MG63 (cell line): ENCODE results near the gene TCEANC2. TPM values are rescaled to one million over a fixed set of nuclear protein-coding genes. Genes with fewer than 3 reads are reported as not detected.
"Not testable (repeated sequence)": the region's sequence is repeated elsewhere in the genome, so short reads cannot be mapped to it uniquely, and the experiment has no call there.

Experiments
- DNase-seq: peaks from one replicate; pipeline ENCODE4 v3.0.0-alpha.2; 2020
- H3K27me3 ChIP-seq: fragments of 250-450 bp; sonication (Bioruptor Pico); 2 replicates; pipeline ENCODE4 v1.5.1; 2020; ENCODE audit warnings: mild to moderate bottlenecking, moderate library complexity
- H3K36me3 ChIP-seq: fragments of 250-450 bp; sonication (Bioruptor Pico); 2 replicates; pipeline ENCODE4 v1.5.1; 2020; ENCODE audit warnings: mild to moderate bottlenecking, moderate library complexity
- H3K4me3 ChIP-seq: fragments of 250-450 bp; sonication (Bioruptor Pico); 2 replicates; pipeline ENCODE4 v1.5.1; 2020; ENCODE audit warnings: mild to moderate bottlenecking, moderate library complexity
- H3K9me3 ChIP-seq: fragments of 250-450 bp; sonication (Bioruptor Pico); 2 replicates; pipeline ENCODE4 v1.5.1; 2020; ENCODE audit warnings: mild to moderate bottlenecking, moderate library complexity
- total RNA-seq: library from RNA; depleted of rRNA; stranded (reverse); fragments of >200 nt; shearing (Covaris generic); gene quantifications from 2 replicates; pipeline ENCODE4 v1.2.3, GENCODE V29; 2014; ENCODE audit warnings: low replicate concordance

TCEANC2 gene
- total RNA-seq, 1 experiment from 2014 or later: 3.0 TPM

DNA sequence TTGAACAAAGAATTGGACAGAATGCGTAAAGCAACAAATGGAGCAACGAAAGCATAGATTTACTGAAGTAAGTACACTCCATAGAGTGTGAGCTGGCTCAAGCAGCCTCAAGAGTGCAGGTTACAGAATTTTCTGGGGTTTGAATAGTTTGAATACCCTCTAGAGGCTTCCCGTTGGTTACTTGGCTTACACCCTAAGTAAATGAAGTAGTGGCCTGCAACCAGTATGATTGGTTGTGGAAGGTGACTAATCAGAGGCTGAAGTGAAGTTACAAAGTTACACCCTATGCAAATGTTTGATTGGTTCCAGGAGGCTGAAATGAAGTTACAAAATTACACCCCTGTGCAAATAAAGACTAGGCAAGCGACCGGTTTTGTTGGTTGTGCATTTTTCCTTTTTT lies 10.9 kb downstream of the TCEANC2 start:
- H3K36me3 ChIP-seq: no peaks in the 10 kb centered on the region
- no peak overlapping the region for H3K4me3 ChIP-seq
- H3K27me3 ChIP-seq: no peaks in the 10 kb centered on the region
- no peaks in the 10 kb centered on the region for H3K9me3 ChIP-seq
- no peak for DNase-seq

DNA sequence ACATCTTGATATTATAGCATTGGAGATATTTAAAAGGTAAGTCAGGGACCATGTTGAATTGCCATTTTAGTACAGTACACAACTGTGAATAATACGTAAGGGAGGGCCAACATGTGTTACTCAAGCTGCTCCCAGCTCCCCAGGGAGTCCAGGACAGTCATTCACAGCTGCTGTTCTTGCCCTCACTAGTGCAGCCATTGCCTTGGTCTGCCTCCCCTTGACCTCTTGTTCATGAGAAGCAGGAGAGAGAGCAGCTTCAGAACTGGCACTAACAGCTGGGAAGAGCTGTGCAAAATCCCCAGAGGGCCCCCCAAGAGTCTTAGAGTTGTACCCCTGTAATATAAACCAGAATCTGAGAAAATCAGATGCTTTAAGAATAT lies 16.4 kb downstream of the TCEANC2 start:
- H3K9me3 ChIP-seq: no peaks in the 10 kb centered on the region
- no peaks in the 10 kb centered on the region for H3K27me3 ChIP-seq
- no peak overlapping the region for H3K4me3 ChIP-seq
- peak; percentile 59 for DNase-seq
- peaks cover 9% of the 10 kb centered on the region for H3K36me3 ChIP-seq

DNA sequence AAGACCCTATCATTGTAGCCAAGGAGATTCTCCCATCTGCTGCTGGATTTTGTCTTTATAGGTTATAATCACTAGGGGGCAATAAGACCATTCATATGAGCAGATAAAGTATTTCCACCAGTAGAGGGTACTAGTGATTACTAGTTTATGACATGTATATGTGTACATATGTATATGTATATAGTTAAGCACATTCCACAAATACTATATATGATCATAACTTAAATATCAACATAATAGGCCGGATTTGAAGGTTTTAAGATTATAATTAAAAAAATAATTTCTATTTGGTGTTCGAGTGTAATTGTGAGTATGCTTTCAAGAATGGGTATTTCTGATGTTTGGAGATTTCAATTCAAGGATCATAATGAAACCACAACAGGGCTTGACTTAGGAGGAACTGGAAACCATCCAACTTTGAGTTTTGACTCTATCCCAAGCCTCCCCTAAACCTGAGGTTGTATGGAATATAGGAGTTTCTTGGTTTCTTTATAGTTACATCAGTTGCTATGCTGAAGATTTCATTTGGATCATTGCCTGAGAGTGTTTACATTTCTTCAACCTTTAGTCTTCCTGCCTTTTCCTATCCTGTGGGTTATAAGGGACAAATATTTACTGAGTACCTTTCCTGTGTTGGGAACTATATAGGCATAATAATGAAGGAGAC lies 16.9 kb downstream of the TCEANC2 start:
- Histone ChIP-seq H3K36me3 (peaks cover 9% of the 10 kb centered on the region), H3K9me3 (no peaks in the 10 kb centered on the region), H3K4me3 (no peak overlapping the region), H3K27me3 (no peaks in the 10 kb centered on the region)
- DNase-seq: no peak

DNA sequence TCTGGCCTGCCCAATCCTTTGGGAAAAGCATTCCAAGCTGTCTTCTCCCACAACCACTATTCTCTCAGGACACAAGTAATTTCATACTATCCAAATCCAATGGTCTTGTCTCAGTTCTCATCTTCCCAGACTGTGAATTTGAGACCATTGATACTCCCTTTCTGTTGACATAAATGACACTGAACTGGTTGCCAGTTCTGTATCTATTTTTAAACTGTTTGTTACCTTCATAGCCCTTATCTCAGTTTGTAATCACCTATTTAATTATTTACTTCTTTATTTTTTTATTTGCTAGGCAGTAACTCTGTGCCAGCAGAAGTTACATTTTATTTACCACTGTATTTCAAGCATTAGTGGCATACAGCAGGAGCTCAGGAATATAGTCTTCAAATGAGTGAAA lies 24.0 kb downstream of the TCEANC2 start:
- Histone ChIP-seq H3K36me3 (no peaks in the 10 kb centered on the region), H3K9me3 (no peaks in the 10 kb centered on the region), H3K27me3 (no peaks in the 10 kb centered on the region), H3K4me3 (no peak overlapping the region)
- no peak for DNase-seq

DNA sequence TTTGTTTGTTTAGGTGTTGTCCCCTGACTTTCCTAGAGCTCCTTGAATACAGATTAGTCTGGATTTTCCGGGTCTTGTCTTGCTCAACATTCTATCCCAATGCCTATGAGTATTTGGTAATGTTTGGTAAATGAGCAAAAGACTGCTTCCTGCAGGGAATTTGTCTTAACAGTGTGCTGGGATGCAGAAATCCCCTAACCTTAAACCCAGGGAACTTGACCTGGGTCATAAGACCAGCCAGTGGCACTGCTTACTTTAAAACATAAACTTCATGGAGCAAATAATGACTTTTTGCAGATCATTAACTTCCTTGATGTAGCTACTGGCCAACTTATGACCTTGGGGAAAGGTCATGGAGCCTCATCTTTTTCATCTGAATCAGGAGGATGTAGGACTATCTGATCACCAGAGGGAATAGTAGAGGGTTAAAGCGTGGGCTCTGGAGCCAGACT lies 27.2 kb downstream of the TCEANC2 start:
- no peaks in the 10 kb centered on the region for H3K9me3 ChIP-seq
- no peaks in the 10 kb centered on the region for H3K27me3 ChIP-seq
- H3K4me3 ChIP-seq: no peak overlapping the region
- DNase-seq: no peak
- no peaks in the 10 kb centered on the region for H3K36me3 ChIP-seq

DNA sequence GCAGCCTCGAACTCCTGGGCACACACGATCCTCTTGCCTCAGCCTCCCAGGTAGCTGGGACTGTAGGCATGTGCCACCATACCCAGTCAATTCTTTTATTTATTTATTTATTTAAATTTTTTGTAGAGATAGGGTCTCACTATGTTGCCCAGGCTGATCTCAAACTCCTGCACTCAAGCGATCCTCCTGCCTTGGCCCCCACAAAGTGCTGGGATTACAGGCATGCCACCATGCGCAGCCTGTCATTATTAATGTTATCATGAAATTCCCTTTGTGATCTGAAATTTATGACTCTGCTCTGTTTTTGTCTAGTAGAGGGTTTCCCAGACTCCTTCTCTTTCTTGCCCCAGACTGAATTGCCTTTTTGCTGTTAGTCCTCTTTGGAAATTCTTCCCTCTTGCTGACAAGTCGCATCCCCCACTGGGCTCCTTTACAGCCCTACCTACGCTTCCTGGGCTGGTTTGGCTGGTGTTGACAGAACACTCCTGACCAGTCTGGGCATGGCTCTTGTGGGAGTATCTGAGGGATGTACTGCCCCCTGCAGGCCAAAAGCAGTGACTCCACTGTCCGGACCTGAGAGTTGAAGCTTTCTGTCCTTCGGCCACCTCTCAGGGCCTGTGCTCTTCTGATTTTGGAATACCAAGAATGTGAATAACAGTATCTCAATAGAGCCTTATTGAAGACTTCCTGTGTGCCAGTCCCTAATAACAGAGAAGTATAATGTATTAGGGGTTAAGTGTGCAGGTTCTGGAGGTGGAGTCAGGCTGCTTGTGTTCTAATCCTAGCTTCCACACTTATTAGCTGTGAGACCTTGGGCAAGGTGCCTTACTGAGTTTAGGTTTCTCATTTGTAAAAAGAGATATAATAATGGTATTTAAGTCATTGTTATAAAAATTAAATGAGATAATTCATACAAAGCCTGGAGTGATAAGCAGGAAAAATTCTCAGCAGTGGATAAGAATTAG lies 28.2 kb downstream of the TCEANC2 start:
- Histone ChIP-seq H3K9me3 (no peaks in the 10 kb centered on the region), H3K27me3 (no peaks in the 10 kb centered on the region), H3K36me3 (no peaks in the 10 kb centered on the region), H3K4me3 (no peak overlapping the region)
- peak; percentile 43 for DNase-seq

DNA sequence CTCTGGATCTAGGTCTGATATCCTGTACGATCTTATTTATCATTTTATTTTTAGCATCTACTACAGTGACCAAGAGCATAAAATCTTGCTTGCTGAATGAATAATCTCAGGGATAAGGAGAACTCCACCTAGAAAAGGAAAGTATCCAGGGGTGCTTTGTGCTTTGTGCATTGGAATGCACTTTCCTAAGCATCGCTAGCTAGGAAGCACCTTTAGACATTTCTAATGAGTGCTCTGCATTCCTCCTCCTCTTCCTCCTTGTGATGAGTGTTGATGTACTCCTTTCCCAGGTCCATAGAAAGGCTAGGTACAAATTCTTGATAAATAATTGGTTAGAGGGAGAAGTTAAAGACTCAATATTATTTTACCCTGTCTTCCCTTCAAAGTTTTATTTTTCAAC lies 31.4 kb downstream of the TCEANC2 start:
- H3K4me3 ChIP-seq: no peak overlapping the region
- H3K36me3 ChIP-seq: no peaks in the 10 kb centered on the region; the same call in 1 of the 2 replicates
- no peaks in the 10 kb centered on the region for H3K27me3 ChIP-seq
- DNase-seq: no peak
- no peaks in the 10 kb centered on the region for H3K9me3 ChIP-seq

DNA sequence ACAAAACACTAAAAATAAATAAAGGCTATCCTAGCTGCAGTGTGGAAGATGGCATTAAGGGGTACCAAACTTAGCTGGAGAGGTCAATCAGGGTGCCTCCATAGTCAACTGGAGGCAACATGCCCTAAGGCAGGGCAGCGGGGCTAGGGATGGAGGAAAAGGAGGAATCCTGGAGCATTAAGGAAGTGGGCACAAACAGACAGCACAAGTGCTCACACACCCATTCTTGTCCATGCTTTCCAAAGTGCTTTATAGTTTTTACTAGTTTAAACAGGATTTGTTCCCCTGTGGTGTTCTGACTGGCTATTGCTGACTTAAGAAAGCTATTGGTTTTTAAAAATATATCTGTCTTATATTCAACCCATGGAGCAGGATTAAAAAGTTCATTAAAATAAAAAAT lies 33.3 kb downstream of the TCEANC2 start:
- no peaks in the 10 kb centered on the region; the same call in 1 of the 2 replicates for H3K36me3 ChIP-seq
- H3K4me3 ChIP-seq: no peak overlapping the region
- no peak for DNase-seq
- H3K27me3 ChIP-seq: no peaks in the 10 kb centered on the region
- H3K9me3 ChIP-seq: no peaks in the 10 kb centered on the region

DNA sequence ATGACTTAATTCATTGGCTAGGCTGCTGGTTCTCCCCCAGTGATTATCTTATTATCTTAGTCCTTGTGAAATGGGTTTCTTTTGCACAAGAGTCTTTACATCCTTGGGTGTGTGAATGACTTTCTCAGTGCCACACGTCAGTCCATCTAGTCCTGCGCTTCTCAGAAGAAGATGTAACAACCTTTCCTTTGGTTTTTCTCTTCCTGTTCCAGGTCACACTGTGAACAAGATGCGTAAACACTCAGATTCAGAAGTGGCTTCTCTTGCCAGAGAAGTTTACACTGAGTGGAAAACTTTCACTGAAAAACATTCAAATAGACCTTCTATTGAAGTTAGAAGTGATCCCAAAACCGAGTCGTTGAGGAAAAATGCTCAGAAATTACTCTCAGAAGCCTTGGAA lies 35.0 kb downstream of the TCEANC2 start:
- DNase-seq: no peak
- Histone ChIP-seq H3K9me3 (no peaks in the 10 kb centered on the region), H3K27me3 (no peaks in the 10 kb centered on the region), H3K4me3 (no peak overlapping the region), H3K36me3 (no peaks in the 10 kb centered on the region; the same call in 1 of the 2 replicates)

DNA sequence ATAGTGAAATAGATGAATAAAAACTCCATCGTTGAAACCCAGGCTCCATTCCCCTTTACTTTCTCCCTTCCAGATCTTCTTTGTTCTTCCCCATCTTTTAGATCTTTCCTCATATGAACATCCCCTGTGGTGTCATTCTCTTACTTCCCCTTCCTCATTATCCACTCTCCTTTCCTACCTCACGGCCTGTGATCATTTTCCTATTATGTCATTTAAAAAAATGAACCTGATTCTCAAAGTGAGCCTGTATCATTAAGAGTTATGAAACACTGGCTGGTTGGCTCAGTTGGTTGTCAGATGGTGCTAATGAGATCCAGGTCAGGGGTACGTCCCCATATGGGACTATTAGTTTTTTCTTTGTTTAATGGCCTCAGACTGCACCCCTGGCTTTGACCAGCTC lies 38.3 kb downstream of the TCEANC2 start:
- Histone ChIP-seq H3K4me3 (no peak overlapping the region), H3K27me3 (no peaks in the 10 kb centered on the region), H3K36me3 (no peaks in the 10 kb centered on the region; the same call in 1 of the 2 replicates), H3K9me3 (no peaks in the 10 kb centered on the region)
- DNase-seq: no peak

DNA sequence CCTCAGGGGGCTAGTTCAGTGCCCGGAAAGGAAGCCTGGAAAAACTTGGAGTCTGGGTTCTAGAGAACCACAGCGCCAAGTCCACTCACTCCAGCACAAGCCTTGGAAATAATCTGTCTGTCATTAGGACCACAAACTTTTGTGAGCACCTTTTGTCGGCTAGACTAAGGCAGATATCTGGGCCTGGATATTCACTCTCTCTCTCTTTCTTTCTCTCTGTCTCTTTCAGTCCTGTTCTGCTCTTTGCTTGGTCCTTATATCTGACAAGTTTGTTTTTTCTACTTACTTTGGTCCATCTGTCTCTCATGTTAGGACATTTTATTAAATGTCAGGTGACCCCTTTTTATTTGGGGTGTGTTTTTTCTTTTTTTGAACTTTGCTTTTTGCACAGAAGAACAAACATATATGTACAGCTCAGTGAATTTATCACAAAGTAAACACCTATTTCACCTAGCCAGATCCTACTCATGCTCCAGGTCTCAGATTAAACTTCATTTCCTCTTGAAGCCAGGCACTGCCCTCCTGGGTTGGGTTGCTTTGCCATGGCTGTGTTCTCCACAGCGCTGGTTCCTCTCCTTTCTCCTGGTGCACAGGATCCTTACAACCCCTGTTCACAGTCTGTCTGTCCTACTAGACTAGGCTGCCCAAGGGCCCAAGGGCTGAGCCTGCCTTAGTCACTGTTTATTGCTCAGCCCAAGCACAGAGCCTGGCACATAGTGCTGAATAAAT lies 40.8 kb downstream of the TCEANC2 start:
- Histone ChIP-seq H3K4me3 (no peak overlapping the region), H3K36me3 (no peaks in the 10 kb centered on the region; the same call in 1 of the 2 replicates), H3K9me3 (no peaks in the 10 kb centered on the region), H3K27me3 (no peaks in the 10 kb centered on the region)
- no peak for DNase-seq

DNA sequence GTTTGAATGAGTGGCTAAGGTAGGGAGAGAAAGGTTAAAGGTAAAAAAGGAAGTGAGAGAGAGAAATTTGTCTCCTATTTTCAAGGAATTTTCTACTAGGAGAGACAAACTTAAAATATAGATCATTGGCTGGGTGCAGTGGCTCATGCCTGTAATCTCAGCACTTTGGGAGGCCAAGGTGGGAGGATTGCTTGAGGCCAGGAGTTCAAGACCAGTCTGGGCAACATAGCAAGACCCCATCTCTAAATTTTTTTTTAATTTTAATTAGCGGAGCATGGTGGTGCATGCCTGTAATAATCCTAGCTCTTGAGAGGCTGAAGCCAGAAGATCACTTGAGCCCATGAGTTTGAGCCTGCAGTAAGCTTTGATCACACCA lies 41.3 kb downstream of the TCEANC2 start:
- H3K27me3 ChIP-seq, H3K36me3 ChIP-seq, DNase-seq, H3K4me3 ChIP-seq, H3K9me3 ChIP-seq: not testable (repeated sequence)

DNA sequence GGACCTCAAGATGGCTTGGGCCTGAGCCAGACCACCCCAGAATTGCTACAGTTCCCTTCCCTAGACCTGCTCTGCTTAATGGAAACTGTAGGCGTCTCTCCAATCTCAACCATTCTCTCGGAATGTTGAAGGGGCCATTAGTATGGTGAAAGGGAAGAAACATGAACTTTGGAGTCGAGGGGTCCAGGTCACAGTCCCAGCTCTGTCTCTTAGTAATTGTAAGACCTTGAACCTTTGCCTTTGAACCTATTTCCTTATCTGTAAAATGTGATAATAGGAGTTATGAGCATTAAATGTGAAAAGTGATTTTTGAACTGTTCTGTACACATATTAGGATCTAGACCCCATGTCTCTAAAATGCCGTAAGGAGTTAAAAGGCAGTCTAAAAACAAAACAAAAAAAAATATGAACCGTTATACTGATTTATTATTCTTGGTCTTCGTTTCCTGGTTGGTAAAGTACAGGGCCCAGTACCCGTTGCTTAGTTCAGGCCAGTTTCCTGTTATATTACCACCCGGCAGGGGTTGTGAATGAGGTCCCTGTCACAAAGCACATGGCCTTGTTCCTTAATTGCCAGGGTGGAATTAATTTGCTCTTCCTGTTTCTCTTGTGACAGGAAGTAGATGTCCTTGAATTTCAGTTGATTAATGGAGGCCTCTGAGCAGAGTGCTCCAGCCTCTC lies 42.3 kb downstream of the TCEANC2 start:
- Histone ChIP-seq H3K36me3 (no peaks in the 10 kb centered on the region), H3K9me3 (no peaks in the 10 kb centered on the region), H3K4me3 (no peak overlapping the region), H3K27me3 (no peaks in the 10 kb centered on the region)
- no peak for DNase-seq

DNA sequence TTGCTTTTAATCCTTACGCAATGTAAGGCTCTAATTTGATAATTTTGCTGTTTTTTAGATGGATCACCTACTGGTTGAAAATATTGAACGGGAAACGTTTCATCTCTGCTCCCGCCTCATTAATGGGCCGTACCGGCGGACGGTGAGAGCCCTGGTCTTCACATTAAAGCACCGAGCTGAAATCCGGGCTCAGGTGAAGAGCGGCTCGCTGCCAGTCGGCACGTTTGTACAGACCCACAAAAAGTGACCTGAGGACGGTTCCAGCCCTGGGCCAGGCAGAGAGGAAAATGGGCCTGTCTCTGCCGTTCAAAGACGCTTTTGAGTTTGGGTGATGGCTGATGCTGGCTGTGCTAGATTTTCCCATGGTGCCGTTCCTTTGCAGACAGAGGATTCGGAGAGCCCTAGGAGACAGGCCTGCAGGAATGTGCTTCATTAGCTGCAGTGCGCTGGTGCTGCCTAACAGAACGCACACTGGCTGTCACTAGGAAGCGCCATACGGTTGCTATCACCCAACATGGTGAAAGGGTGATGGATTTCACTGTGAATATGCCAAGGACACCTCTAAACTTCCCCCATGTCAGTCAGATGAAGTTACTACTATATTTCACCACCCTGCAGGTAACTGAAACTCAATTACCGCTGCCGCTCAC lies 42.9 kb downstream of the TCEANC2 start:
- no peak for DNase-seq
- Histone ChIP-seq H3K27me3 (no peaks in the 10 kb centered on the region), H3K36me3 (no peaks in the 10 kb centered on the region; the same call in 1 of the 2 replicates), H3K9me3 (no peaks in the 10 kb centered on the region), H3K4me3 (no peak overlapping the region)

DNA sequence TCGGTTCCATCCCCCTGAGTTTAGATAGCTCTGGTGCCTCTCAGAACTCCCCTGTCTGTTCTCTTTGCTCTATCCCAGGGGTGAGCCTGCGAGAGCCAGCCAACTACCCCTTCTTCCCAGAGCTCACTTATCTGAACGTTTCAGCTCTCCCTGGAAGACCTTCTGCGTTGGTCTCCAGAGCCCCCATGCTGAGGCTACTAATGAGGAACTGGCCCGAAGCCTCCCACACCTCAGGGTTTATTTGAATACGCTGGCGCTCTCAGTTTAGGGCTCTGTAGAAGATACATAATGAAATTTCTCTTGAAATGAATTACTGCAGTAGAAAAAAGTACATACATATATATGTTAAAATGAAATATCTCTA lies 43.5 kb downstream of the TCEANC2 start:
- no peaks in the 10 kb centered on the region; the same call in 1 of the 2 replicates for H3K36me3 ChIP-seq
- H3K9me3 ChIP-seq: no peaks in the 10 kb centered on the region
- H3K4me3 ChIP-seq: no peak overlapping the region
- no peaks in the 10 kb centered on the region for H3K27me3 ChIP-seq
- DNase-seq: no peak

DNA sequence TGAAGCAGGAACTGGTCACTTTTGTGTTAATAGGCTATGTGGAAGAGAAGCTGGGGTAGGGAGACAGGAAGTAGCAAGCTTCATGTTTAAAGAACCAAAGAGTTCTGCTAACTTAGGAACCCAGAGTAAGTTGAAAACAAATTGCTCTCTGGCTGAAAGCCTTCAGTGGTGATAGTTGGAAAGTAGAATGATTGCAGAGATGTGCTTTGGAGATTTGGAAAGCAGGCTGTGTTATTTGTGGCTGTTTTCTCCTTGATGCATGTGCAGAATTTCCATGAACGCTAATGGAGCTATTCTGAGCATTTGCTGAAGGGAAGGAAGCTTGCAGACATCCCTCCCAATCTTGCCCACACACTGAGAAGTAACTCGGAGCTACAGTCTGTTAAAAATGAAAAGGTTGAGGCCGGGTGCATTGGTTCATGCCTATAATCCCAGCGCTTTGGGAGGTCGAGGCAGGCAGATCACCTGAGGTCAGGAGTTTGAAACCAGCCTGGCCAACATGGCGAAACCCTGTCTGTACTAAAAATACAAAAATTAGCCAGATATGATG lies 45.7 kb downstream of the TCEANC2 start:
- no peaks in the 10 kb centered on the region; the same call in 1 of the 2 replicates for H3K36me3 ChIP-seq
- H3K27me3 ChIP-seq: no peaks in the 10 kb centered on the region
- no peak for DNase-seq
- no peak overlapping the region for H3K4me3 ChIP-seq
- H3K9me3 ChIP-seq: no peaks in the 10 kb centered on the region
